GM19395 (cell line): ENCODE results near the gene RIMS1.

Experiments
- ATAC-seq: cut with Tn5 transposase; IDR thresholded peaks from one replicate; pipeline ENCODE4 v1.9.1; 2021; ENCODE audit warnings: mild to moderate bottlenecking, moderate library complexity; ENCODE audit not compliant: unreplicated experiment

RIMS1 gene, protein sequence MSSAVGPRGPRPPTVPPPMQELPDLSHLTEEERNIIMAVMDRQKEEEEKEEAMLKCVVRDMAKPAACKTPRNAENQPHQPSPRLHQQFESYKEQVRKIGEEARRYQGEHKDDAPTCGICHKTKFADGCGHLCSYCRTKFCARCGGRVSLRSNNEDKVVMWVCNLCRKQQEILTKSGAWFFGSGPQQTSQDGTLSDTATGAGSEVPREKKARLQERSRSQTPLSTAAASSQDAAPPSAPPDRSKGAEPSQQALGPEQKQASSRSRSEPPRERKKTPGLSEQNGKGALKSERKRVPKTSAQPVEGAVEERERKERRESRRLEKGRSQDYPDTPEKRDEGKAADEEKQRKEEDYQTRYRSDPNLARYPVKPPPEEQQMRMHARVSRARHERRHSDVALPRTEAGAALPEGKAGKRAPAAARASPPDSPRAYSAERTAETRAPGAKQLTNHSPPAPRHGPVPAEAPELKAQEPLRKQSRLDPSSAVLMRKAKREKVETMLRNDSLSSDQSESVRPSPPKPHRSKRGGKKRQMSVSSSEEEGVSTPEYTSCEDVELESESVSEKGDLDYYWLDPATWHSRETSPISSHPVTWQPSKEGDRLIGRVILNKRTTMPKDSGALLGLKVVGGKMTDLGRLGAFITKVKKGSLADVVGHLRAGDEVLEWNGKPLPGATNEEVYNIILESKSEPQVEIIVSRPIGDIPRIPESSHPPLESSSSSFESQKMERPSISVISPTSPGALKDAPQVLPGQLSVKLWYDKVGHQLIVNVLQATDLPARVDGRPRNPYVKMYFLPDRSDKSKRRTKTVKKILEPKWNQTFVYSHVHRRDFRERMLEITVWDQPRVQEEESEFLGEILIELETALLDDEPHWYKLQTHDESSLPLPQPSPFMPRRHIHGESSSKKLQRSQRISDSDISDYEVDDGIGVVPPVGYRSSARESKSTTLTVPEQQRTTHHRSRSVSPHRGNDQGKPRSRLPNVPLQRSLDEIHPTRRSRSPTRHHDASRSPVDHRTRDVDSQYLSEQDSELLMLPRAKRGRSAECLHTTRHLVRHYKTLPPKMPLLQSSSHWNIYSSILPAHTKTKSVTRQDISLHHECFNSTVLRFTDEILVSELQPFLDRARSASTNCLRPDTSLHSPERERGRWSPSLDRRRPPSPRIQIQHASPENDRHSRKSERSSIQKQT (N-terminal part only)

DNA sequence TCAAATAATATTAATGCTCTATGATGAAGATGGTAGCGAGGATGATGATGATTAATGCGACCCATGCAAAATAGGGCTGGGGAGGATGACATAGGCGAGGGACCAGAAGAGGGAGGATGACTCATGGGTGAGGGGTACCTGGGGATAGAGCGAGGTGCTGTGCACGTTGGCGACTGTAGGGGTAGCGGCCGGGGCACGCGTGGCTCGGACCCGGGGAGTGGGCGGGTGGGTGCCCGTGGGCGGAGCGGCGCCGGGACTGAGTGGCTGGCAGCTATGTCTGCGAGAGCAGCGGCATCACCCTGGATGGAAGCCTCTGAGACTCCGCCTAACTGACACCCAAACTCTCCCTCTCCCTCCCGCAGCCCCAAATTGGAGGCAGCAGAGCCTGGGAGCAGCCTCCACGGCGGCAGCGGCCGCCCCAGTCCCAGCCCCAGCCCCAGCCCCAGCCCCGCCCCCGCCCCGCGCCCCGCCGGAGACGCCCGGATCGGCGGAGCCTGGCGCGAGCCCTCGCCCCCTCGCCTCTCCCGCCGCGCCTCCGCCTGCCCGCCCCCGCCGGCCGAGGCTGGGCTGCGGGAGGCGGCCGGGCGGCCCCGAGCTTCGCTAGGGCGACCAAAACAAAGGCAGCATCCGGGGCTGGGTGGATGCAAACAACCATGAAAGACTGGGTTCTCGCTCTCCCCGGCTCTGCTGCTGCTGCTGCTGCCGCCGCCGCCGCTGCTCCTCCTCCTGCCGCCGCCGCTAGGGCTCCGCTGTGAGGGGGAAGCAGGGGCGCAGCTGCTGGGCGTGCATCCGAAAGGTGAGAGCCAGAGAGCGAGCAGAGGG is at the start of gene RIMS1:
Gene RIMS1 (plus strand): TSS at position 367 of the 822 bp plus-strand sequence. CDS start 474 bp downstream, outside the sequence.
- ATAC-seq, result peak; percentile 90

DNA sequence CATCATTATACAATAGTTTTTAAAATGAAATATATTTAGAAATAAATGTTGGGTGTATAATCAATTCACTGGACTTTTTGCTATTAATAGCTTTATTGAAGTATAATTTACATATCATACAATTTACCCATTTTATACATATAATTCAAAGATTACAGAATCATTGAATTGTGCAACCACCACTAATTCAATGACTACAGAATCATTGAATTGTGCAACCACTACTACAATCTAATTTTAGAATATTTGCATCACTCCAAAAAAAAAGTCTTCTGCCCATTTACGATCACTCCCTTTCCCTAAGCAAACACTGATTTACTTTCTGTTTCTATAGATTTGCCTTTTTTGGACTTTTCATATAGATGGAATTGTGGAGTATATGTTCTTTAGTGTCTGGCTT is 35.1 kb upstream of the RIMS1 start:
- ATAC-seq, result no peak

DNA sequence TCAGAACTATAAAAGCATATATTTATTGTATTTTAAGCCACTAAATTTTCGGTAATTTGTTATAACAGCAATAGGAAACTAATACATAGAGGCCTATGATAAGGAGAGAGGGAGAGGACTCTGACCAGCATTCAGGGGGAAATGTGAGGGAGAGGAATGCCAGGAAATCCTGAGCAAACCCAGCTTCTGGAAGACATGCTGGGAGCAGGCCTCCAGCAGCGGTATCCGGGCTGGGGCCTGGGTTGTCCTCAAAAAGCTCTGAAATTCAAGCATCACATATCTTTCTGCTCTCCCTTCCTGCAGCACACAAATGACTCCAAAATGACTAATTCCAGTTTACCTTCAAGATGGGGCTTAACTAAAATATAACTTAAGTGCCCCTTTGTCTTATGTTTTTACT is 33.4 kb upstream of the RIMS1 start:
- no peak for ATAC-seq

- no peak for ATAC-seq
Observed at GRCh38 chr6:71855406-71855805, 30.9 kb upstream of the RIMS1 start.

- ATAC-seq, result no peak
Observed at GRCh38 chr6:71879016-71879415, 7.3 kb upstream of the RIMS1 start.

- ATAC-seq, result peak; percentile 28
Observed at GRCh38 chr6:71887006-71887743, 825 bp downstream of the RIMS1 start.

DNA sequence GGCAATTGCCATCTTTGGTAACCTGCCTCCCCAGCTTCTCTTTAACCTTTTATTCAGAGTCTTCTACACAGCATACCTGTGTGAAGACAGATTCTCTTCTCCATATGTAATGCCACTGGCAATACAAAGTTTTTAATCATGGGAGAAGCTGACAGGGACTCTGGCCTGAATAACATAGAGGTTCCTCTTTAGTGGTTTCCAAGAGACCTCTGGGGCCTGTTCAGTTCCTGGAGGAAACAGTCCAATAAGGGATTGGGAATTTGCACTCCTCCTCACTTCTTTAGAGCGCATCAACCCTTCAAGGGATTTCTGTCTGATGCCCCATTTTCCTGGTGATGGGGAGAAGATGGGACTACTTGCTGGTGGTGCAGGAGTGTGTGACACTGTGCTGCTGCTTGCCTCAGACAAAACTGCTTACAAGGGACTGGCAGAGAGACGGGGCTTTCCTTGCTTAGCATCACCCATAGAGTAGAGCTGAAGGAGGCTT is 1.4 kb downstream of the RIMS1 start:
- ATAC-seq, result no peak

DNA sequence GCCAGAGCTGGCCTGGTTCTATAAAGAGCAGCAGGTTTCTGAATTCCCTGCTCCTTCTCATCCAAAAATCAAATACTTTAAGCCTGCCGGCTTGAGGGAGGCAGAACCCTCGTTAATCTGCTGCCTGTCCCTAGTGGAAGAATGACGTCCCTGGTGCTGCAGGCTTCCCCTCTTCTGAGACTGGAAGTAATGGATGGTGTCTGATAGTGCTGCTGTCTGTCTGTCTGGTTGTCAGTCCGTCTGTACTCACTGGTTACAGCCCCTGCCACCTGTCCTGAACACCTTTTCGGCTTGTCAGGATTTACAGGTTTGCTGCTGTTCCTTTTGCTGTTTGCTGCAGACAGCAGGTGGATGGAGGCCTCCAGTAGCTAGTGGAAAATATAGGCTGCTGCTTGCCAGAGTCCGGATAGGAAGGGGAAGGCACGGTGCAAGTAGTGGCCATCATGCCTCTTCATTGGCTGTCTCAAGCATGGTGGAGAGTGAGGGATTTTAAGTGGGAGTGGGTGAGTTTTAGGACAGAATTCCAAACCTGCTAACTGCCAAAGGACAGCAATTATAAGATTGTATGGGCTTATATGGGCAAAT is 2.5 kb downstream of the RIMS1 start:
- no peak for ATAC-seq

- ATAC-seq, result no peak
Observed at GRCh38 chr6:71889366-71889765, 3.0 kb downstream of the RIMS1 start.

- no peak for ATAC-seq
Observed at GRCh38 chr6:71892641-71893040, 6.3 kb downstream of the RIMS1 start.

- no peak for ATAC-seq
Observed at GRCh38 chr6:71900642-71901041, 14.3 kb downstream of the RIMS1 start.

- peak; percentile 84 for ATAC-seq
Observed at GRCh38 chr6:71902261-71902660, 15.9 kb downstream of the RIMS1 start.

- ATAC-seq, result no peak
Observed at GRCh38 chr6:71906813-71907212, 20.5 kb downstream of the RIMS1 start.

DNA sequence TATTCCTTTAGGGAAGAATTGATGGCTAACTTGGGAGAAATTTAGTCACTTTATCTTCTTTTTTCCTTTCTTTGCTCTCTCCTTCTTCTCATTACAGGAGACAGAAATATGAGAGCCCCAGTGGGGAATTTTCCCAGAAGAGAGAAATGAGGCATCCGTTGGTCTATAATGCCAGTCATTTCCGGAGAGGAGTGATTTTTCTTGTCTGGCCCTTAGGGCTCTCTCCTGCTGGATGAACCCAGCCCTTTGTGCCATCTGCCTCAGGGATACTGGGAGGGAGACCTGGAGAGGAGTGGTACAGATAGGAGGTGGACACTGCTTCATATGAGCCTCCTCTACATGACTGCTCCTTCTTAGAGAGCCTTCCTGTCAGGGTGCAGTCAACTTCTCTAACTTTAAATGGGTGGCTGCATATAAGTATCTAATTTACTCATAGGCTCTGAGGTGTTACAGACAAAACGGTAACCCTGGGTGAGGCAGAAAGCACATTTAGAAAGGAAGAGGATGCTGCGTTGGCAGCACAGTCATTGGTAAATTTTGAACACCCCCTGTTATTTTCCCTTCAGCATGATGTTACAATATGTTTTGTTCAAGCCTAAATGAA is 21.9 kb downstream of the RIMS1 start:
- peak; percentile 63 for ATAC-seq

DNA sequence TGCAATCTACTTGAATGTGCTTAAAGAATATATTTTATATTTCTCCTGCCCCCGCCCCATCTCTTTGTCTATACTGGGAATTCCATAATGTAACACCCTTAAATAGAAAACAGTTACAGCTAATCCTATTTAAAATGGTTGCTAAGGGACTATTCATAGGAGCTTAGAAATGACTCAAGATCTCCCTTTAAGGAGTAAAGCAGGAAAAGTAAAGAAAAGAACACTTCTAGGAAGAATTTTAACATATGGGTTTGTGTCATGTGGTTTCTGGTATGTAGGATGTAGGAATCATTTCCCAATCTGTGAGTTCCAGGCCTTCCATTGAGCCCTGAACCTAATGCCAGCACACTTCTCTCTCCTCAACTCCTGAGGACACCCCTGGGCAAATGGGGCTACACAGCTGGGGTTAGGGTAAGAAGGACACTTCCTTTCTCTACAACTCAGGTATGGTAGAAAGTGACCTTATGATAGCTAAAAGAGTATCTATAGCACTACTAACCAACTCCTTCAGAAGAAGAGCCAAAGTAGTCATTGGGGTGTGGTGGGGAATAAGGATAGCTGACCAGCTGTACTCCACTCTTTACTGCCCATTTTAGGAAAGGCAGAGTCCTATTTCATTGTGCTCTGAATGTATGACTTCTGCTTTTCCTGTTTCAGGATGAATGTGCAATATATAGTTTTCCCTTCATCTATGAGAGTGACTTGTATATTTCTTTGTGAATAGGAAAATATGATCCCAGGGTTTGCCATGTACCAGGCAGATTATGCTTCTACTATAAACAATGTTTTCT is 27.3 kb downstream of the RIMS1 start:
- no peak for ATAC-seq

- no peak for ATAC-seq
Observed at GRCh38 chr6:71929047-71929446, 42.7 kb downstream of the RIMS1 start.

DNA sequence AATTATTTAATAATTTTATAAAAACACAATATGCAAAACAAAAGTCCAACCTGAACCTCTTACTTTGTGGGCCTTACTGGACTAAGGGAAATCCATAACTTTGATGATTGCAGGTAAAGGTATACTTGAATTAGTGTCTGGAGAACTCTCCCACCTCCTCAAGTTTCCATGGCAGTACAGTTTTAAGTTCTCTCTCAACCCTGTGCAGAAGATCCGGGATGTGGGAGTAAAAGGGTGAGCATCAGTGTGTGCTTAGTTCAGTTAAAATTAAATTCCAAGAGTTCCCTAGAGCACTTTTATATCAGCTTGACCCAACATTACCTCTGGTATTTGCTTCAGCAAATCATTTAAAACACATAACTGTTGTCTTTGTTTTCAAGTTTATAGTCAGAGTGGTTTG is 47.5 kb downstream of the RIMS1 start:
- ATAC-seq, result no peak

GRCh38 chr6:71965404-71965803 is 79.1 kb downstream of the RIMS1 start:
- no peak for ATAC-seq
